GM12801 (cell line): ENCODE data around the gene DSCAM.

Experiments
- TF ChIP-seq, protein P1 (sequence below): IDR thresholded peaks from one replicate; pipeline ENCODE4 v1.5.1; 2011; ENCODE audit warnings: control low read depth; ENCODE audit not compliant: insufficient read length; ENCODE audit errors: extremely low read depth

The DSCAM gene

DNA sequence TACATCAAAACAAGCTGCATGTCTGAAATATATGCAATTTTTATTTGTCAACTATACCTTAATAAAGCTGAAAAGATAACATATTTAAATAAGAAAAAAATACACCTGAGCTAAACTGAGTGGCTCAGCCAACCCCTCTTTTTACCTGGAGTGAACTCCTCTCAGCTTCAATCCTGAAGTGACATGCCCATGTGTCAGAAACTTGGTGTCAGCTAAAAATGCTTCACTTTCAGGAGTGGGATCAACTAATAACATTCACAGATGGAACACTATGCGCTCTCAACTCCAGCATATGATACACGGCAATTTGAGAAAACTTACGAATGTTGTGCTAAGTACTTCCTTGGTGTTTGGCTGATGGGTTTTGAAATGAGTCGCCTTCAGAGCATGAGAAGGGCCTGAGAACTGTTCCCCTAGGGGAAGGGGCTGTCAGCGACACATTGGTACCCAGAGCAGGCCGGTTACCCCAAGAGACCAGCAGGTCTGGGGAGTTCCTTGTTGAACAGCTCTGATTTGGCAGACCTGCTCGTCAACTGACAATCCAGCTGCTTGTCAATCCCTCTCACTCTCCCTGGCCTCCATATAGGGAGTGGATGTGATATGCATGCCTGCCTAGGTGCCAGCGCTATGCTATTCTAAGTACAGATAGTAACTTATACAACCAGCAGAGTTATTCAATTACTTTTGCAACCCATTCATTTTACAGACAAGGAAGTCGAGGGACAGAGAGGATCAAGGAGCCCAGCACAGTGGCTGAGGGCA, 712.0 kb downstream of the DSCAM start:
- TF ChIP-seq, protein P1, sequence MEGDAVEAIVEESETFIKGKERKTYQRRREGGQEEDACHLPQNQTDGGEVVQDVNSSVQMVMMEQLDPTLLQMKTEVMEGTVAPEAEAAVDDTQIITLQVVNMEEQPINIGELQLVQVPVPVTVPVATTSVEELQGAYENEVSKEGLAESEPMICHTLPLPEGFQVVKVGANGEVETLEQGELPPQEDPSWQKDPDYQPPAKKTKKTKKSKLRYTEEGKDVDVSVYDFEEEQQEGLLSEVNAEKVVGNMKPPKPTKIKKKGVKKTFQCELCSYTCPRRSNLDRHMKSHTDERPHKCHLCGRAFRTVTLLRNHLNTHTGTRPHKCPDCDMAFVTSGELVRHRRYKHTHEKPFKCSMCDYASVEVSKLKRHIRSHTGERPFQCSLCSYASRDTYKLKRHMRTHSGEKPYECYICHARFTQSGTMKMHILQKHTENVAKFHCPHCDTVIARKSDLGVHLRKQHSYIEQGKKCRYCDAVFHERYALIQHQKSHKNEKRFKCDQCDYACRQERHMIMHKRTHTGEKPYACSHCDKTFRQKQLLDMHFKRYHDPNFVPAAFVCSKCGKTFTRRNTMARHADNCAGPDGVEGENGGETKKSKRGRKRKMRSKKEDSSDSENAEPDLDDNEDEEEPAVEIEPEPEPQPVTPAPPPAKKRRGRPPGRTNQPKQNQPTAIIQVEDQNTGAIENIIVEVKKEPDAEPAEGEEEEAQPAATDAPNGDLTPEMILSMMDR: no peak

DNA sequence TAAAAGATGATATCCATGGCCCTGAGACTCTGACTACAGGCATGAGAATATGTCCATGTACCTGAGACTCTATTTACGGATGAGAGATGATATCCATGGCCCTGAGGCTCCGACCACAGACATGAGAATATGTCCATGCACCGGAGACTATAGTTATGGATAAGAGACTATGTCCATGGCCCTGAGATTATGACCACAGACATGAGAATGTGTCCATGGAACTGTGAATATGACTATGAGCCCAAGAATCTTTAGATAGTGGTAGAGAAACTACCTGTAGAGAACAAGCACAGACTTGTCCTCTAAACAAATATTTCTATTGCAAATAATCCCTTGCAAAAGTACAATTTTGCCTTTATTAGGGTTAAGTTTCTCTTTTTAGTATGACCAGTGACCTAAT, 716.5 kb downstream of the DSCAM start:
- TF ChIP-seq, protein P1: no peak

DNA sequence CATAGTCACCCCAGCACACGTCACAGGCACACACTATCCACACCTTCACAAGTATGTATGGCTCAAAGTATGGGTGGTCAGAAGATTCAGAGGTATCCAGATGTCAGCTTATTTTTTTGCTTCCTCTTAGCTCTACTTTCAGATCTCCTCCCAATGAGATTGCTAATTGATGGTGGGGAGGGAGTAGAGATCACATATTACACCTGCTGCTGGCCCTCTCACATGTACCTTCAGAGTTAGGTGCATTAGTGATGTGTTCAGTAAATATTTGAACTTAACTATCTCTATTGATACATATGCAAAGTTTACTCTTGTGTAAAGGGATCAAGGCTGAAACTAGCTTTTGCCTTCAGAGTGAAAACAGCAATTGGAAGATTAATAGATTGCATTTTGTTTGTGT, 717.1 kb downstream of the DSCAM start:
- TF ChIP-seq, protein P1: no peak

DNA sequence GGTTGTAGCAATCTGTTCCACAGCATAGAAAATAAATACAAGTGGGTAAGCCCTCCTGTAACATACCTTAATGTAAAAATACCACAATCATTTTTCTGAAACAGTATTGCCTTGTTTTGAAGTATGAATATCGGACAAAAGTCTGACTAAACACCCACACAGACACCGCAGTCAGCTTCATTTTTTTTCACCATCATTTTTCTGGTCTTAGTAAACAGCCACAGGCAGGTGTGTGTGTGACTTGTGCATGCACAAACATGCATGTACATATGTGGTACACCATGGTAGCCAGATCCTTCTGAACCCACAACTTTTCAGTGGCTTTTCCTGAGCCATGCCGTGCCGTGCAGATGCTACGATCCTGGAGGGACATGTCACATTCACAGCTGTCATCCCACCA, 718.1 kb downstream of the DSCAM start:
- TF ChIP-seq, protein P1: no peak

DNA sequence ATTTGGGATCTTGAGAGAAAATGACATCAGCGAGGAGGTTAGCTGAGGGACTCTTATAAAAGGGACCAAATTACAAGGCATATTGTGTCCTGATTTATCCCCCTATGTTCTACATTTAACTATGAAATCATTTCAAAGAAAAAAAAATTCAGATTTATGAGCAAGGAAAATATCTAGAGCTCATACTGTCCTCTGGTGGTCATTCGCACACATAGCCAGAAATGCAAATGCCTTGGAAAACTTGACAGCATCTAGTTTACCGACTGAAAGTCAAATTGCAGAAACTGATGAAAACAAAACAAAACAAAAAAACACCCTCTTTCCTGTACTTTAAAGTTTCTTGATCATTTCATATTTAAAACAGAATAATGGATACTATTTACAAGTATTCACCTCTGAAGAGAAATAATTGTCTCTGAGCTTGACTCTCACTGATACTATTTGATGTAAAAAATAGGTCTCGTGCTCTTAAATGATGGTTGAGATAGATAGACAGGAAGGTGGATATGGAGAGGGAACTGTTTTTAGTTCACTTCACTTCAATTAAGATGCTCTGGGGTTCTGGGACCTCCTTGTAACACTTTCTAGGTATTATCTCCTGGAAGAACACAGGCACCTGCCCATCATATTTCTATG, 725.9 kb downstream of the DSCAM start:
- TF ChIP-seq, protein P1: no peak

DNA sequence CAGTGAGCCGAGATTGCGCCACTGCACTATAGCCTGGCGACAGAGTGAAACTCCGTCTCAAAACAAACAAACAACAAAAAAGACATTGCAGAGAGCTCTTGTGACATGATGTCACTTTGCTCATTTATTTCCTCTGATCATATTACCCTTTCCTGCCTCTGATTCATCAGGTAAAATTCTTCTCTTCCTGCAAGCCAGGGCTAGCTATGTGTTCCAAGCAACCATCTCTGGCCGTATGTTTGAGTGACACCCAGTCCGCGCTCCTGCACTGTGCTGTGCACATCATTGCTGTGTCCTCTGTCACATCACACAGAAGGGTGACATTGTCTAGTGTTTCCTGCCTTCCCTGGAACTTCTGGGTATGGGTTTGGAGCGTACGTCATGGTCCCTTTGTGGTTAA, 728.4 kb downstream of the DSCAM start:
- TF ChIP-seq, protein P1: no peak

DNA sequence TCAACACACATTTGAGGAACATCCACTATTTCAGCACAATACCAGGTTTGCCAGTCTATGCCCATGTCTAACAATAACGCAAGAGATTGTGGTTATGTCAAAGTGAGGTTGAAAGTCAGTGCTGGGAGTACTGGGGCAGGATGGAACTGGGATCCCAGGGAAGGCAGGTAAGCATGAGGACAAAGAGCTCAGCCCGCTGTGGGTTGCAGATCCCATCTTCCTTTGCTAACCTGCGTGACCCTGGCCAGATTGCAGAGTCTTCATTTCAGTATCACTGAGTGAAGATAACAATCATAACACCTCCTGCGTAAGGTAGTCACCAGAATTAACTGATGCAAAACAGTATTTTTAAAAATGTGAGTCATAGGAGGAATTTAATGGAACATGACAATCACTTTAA, 729.7 kb downstream of the DSCAM start:
- TF ChIP-seq, protein P1: no peak
